HepG2 (cell line): Measurements from ENCODE around the gene HYCC2. TPM values are rescaled to one million over a fixed set of nuclear protein-coding genes. Genes with fewer than 3 reads are reported as not detected.

Source experiments
- CEBPB ChIP-seq: IDR thresholded peaks from 2 replicates; pipeline ENCODE4 v1.6.1; 2011; ENCODE audit warnings: low read depth, low read length, improper control_type of control experiment, borderline replicate concordance
- DMAP1 ChIP-seq: IDR thresholded peaks from 2 replicates; pipeline ENCODE4 v1.6.1; 2016
- DR1 ChIP-seq: sonication (generic); formaldehyde crosslinking; IDR thresholded peaks from 2 replicates; pipeline ENCODE4 v1.8.0; 2021; ENCODE audit warnings: mild to moderate bottlenecking, missing genetic modification reagents, inconsistent platforms
- FOXK1 ChIP-seq: sonication (generic); formaldehyde crosslinking; IDR thresholded peaks from 2 replicates; pipeline ENCODE4 v1.4.0; 2020; ENCODE audit warnings: low read depth, missing genetic modification reagents, borderline replicate concordance
- FOXO1 ChIP-seq: sonication (generic); formaldehyde crosslinking; IDR thresholded peaks from 2 replicates; pipeline ENCODE4 v1.4.0; 2020; ENCODE audit warnings: missing genetic modification reagents
- KLF6 ChIP-seq: IDR thresholded peaks from 2 replicates; pipeline ENCODE4 v1.8.0; 2016; ENCODE audit warnings: missing biosample characterization, missing genetic modification reagents
- KMT2A ChIP-seq: sonication (generic); formaldehyde crosslinking; IDR thresholded peaks from 2 replicates; pipeline ENCODE4 v1.4.0; 2020; ENCODE audit warnings: missing genetic modification reagents
- NR2C2 ChIP-seq: sonication (generic); formaldehyde crosslinking; IDR thresholded peaks from 2 replicates; pipeline ENCODE4 v1.4.0; 2020; ENCODE audit warnings: missing genetic modification reagents, mild to moderate bottlenecking, moderate library complexity, borderline replicate concordance
- ONECUT2 ChIP-seq: sonication (generic); formaldehyde crosslinking; IDR thresholded peaks from 2 replicates; pipeline ENCODE4 v1.4.0; 2020; ENCODE audit warnings: missing genetic modification reagents
- PHF21A ChIP-seq: sonication (generic); formaldehyde crosslinking; IDR thresholded peaks from 2 replicates; pipeline ENCODE4 v1.5.0; 2020; ENCODE audit warnings: mild to moderate bottlenecking, missing genetic modification reagents
- RARA ChIP-seq: IDR thresholded peaks from 2 replicates; pipeline ENCODE4 v1.6.1; 2016; ENCODE audit warnings: missing genetic modification reagents, missing compliant biosample characterization
- SIX4 ChIP-seq: sonication (generic); formaldehyde crosslinking; IDR thresholded peaks from 2 replicates; pipeline ENCODE4 v1.4.0; 2020; ENCODE audit warnings: missing genetic modification reagents
- ZEB1 ChIP-seq: IDR thresholded peaks from 2 replicates; pipeline ENCODE4 v1.6.1; 2012; ENCODE audit warnings: mild to moderate bottlenecking, low read depth, inconsistent platforms; ENCODE audit not compliant: insufficient replicate concordance
- ZNF17 ChIP-seq: sonication (generic); formaldehyde crosslinking; IDR thresholded peaks from 2 replicates; pipeline ENCODE4 v1.5.0; 2020; ENCODE audit warnings: mild to moderate bottlenecking, missing genetic modification reagents
- polyA plus RNA-seq, 8 experiments: library from polyadenylated mRNA; depleted of rRNA in 3 of 8; stranded (reverse) in 7 of 8; unstranded in 1 of 8; fragments of >200 nt; fragmentation: Illumina TruSeq in 4 of 8; extraction: Trizol in 4 of 8; gene quantifications; 2 replicates each; pipeline versions ENCODE4 v1.2.1 to v1.2.3, GENCODE V29; 2011 to 2016; ENCODE audit warnings: low read depth in 4 of 8, missing spikeins in 1 of 8, mixed read lengths in 1 of 8; ENCODE audit not compliant: insufficient read depth in 1 of 8
- total RNA-seq, 5 experiments: library from RNA; depleted of rRNA; stranded (reverse); fragments of >200 nt; fragmentation: Illumina TruSeq; extraction: Trizol; gene quantifications; 2 replicates each; pipeline ENCODE4 v1.2.3, GENCODE V29; 2016; ENCODE audit warnings: low read depth in 1 of 5
- TF ChIP-seq, protein P1 (sequence below): sonication (generic); formaldehyde crosslinking; IDR thresholded peaks from 2 replicates; pipeline ENCODE4 v1.4.0; 2020; ENCODE audit warnings: missing genetic modification reagents, mild to moderate bottlenecking, borderline replicate concordance
- TF ChIP-seq, protein P2 (sequence below): sonication (generic); formaldehyde crosslinking; IDR thresholded peaks from 2 replicates; pipeline ENCODE4 v1.5.0; 2020; ENCODE audit warnings: mild to moderate bottlenecking, missing genetic modification reagents, borderline replicate concordance
- TF ChIP-seq, protein P3 (sequence below): sonication (generic); formaldehyde crosslinking; IDR thresholded peaks from 2 replicates; pipeline ENCODE4 v1.4.0; 2020; ENCODE audit warnings: mild to moderate bottlenecking, missing genetic modification reagents, borderline replicate concordance
- TF ChIP-seq, protein P4 (sequence below): sonication (generic); formaldehyde crosslinking; IDR thresholded peaks from 2 replicates; pipeline ENCODE4 v1.4.0; 2020; ENCODE audit warnings: missing genetic modification reagents, mild to moderate bottlenecking, borderline replicate concordance
- TF ChIP-seq, protein P5 (sequence below): IDR thresholded peaks from 2 replicates; pipeline ENCODE4 v1.6.1; 2016

Gene HYCC2
- total and polyA plus RNA-seq, 2 of the 13 experiments (the other 11 are each of a cell fraction or from before 2014, with no cell fraction given) = 4.7 to 13.9 TPM

DNA sequence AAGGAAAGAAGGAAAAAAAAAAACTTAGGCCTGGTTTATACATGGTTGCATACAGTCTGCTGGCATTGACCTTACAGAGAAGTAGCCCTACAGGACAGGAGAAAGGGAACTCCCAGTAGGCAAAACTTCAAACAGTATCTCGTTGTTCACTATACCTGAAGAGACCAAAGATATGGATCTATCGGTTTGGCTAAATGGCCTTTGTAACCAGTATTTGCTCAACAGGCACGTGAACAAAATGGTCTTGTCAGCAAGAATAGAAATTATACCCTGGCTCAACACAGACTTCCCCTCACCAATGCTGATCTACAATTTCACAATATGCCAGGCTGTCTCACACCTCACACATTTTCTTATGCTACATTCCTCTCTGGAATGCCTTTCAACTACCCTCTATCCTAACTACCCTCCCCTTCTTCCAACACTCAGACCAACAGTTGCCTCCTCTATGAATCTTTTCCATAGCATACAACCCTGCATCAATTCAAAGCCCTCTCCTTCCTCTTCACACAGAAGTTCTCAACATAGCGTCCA lies 13.7 kb downstream of the HYCC2 start (continued):
- no peak for TF ChIP-seq DR1
- peak; percentile 94 for TF ChIP-seq CEBPB
- TF ChIP-seq ZNF17 (CRISPR knock-in tag) = no peak
- TF ChIP-seq SIX4 (CRISPR knock-in tag) = peak; percentile 82
- TF ChIP-seq, protein P1, sequence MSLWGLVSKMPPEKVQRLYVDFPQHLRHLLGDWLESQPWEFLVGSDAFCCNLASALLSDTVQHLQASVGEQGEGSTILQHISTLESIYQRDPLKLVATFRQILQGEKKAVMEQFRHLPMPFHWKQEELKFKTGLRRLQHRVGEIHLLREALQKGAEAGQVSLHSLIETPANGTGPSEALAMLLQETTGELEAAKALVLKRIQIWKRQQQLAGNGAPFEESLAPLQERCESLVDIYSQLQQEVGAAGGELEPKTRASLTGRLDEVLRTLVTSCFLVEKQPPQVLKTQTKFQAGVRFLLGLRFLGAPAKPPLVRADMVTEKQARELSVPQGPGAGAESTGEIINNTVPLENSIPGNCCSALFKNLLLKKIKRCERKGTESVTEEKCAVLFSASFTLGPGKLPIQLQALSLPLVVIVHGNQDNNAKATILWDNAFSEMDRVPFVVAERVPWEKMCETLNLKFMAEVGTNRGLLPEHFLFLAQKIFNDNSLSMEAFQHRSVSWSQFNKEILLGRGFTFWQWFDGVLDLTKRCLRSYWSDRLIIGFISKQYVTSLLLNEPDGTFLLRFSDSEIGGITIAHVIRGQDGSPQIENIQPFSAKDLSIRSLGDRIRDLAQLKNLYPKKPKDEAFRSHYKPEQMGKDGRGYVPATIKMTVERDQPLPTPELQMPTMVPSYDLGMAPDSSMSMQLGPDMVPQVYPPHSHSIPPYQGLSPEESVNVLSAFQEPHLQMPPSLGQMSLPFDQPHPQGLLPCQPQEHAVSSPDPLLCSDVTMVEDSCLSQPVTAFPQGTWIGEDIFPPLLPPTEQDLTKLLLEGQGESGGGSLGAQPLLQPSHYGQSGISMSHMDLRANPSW = no peak
- TF ChIP-seq, protein P2, sequence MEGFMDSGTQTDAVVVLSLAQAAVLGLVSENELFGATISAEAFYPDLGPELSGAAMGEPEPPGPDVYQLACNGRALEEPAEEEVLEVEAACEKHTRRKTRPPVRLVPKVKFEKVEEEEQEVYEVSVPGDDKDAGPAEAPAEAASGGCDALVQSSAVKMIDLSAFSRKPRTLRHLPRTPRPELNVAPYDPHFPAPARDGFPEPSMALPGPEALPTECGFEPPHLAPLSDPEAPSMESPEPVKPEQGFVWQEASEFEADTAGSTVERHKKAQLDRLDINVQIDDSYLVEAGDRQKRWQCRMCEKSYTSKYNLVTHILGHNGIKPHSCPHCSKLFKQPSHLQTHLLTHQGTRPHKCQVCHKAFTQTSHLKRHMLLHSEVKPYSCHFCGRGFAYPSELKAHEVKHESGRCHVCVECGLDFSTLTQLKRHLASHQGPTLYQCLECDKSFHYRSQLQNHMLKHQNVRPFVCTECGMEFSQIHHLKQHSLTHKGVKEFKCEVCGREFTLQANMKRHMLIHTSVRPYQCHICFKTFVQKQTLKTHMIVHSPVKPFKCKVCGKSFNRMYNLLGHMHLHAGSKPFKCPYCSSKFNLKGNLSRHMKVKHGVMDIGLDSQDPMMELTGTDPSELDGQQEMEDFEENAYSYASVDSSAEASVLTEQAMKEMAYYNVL (CRISPR knock-in tag) = peak; percentile 48; the same call in 1 of the 2 replicates
- peak; percentile 68 for TF ChIP-seq KLF6
- TF ChIP-seq, protein P3, sequence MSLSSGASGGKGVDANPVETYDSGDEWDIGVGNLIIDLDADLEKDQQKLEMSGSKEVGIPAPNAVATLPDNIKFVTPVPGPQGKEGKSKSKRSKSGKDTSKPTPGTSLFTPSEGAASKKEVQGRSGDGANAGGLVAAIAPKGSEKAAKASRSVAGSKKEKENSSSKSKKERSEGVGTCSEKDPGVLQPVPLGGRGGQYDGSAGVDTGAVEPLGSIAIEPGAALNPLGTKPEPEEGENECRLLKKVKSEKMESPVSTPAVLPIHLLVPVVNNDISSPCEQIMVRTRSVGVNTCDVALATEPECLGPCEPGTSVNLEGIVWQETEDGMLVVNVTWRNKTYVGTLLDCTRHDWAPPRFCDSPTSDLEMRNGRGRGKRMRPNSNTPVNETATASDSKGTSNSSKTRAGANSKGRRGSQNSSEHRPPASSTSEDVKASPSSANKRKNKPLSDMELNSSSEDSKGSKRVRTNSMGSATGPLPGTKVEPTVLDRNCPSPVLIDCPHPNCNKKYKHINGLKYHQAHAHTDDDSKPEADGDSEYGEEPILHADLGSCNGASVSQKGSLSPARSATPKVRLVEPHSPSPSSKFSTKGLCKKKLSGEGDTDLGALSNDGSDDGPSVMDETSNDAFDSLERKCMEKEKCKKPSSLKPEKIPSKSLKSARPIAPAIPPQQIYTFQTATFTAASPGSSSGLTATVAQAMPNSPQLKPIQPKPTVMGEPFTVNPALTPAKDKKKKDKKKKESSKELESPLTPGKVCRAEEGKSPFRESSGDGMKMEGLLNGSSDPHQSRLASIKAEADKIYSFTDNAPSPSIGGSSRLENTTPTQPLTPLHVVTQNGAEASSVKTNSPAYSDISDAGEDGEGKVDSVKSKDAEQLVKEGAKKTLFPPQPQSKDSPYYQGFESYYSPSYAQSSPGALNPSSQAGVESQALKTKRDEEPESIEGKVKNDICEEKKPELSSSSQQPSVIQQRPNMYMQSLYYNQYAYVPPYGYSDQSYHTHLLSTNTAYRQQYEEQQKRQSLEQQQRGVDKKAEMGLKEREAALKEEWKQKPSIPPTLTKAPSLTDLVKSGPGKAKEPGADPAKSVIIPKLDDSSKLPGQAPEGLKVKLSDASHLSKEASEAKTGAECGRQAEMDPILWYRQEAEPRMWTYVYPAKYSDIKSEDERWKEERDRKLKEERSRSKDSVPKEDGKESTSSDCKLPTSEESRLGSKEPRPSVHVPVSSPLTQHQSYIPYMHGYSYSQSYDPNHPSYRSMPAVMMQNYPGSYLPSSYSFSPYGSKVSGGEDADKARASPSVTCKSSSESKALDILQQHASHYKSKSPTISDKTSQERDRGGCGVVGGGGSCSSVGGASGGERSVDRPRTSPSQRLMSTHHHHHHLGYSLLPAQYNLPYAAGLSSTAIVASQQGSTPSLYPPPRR (CRISPR knock-in tag) = peak; percentile 75; the same call in 1 of the 2 replicates
- TF ChIP-seq PHF21A = peak; percentile 81
- TF ChIP-seq, protein P4, sequence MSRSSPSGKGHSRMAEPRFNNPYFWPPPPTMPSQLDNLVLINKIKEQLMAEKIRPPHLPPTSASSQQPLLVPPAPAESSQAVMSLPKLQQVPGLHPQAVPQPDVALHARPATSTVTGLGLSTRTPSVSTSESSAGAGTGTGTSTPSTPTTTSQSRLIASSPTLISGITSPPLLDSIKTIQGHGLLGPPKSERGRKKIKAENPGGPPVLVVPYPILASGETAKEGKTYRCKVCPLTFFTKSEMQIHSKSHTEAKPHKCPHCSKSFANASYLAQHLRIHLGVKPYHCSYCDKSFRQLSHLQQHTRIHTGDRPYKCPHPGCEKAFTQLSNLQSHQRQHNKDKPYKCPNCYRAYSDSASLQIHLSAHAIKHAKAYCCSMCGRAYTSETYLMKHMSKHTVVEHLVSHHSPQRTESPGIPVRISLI (CRISPR knock-in tag) = peak; percentile 90
- TF ChIP-seq, protein P5, sequence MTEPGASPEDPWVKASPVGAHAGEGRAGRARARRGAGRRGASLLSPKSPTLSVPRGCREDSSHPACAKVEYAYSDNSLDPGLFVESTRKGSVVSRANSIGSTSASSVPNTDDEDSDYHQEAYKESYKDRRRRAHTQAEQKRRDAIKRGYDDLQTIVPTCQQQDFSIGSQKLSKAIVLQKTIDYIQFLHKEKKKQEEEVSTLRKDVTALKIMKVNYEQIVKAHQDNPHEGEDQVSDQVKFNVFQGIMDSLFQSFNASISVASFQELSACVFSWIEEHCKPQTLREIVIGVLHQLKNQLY (CRISPR knock-in tag) = peak; percentile 100
- TF ChIP-seq ZEB1 = peak; percentile 57
- peak; percentile 71 for TF ChIP-seq RARA (CRISPR knock-in tag)
- peak; percentile 82; the same call in 1 of the 2 replicates for TF ChIP-seq FOXK1 (CRISPR knock-in tag)
- peak; percentile 75 for TF ChIP-seq ONECUT2
- TF ChIP-seq NR2C2 (CRISPR knock-in tag) = peak; percentile 57; the same call in 1 of the 2 replicates
- TF ChIP-seq KMT2A (CRISPR knock-in tag) = peak; percentile 42; the same call in 1 of the 2 replicates
- peak; percentile 78; the same call in 1 of the 2 replicates for TF ChIP-seq DMAP1
- TF ChIP-seq FOXO1 = 0 out of 2 replicates have a peak, but pooled peaks have one; percentile 44
